HEK293 (cell line): ENCODE measurements around the gene PPP1CC.
A peak's percentile ranks its signal among the peaks of the same experiment; 100 is the strongest.

ENCODE experiments used
- CTCF ChIA-PET: fragments of 350-600 bp; formaldehyde crosslinking; extraction: SDS; loops from one replicate; lab custom pipeline; 2021; ENCODE audit warnings: antibody characterized with exemption; lab: Yijun Ruan, JAX
- POLR2A ChIA-PET: fragments of 300-600 bp; formaldehyde crosslinking; extraction: SDS; loops from one replicate; lab custom pipeline; 2020; ENCODE audit warnings: antibody characterized with exemption, inconsistent platforms; lab: Yijun Ruan, JAX
- H3K27ac ChIP-seq: fragments of 200-500 bp; sonication (Bioruptor generic); 2 replicates; pipeline ENCODE4 v1.5.1; 2014; ENCODE audit warnings: low read depth, low read length, control low read depth, inconsistent platforms; ENCODE audit errors: extremely low read depth
- H3K36me3 ChIP-seq, 2 experiments: fragments of 200-500 bp in 1 of 2; sonication (Bioruptor generic) in 1 of 2; 1 replicate in 1 of 2; 2 replicates in 1 of 2; pipeline ENCODE4 v1.5.1; 2014 to 2017; ENCODE audit warnings: inconsistent platforms in 2 of 2, low read length in 2 of 2; ENCODE audit not compliant: control insufficient read depth in 2 of 2, insufficient read depth in 1 of 2
- H3K4me1 ChIP-seq: fragments of 200-500 bp; sonication (Bioruptor generic); 2 replicates; pipeline ENCODE4 v1.5.1; 2014; ENCODE audit warnings: mild to moderate bottlenecking, low read length, inconsistent platforms; ENCODE audit not compliant: control insufficient read depth, insufficient read depth
- H3K4me3 ChIP-seq: 2 replicates; pipeline ENCODE4 v1.5.1; 2011; ENCODE audit warnings: low read depth, mild to moderate bottlenecking, control low read depth, low read length, moderate library complexity
- H3K9me3 ChIP-seq: fragments of 200-500 bp; sonication (Bioruptor generic); 2 replicates; pipeline ENCODE4 v1.5.1; 2014; ENCODE audit warnings: low read depth, low read length, inconsistent platforms; ENCODE audit not compliant: control insufficient read depth, insufficient read depth
- ATF2 ChIP-seq: fragments of 450-650 bp; formaldehyde crosslinking; IDR thresholded peaks from 2 replicates; pipeline ENCODE4 v1.5.1; 2016; ENCODE audit warnings: missing biosample characterization, missing genetic modification characterization, low read depth
- FEZF1 ChIP-seq: fragments of 450-650 bp; formaldehyde crosslinking; IDR thresholded peaks from 2 replicates; pipeline ENCODE4 v1.5.1; 2016; ENCODE audit warnings: missing biosample characterization, missing genetic modification characterization
- GLIS1 ChIP-seq: fragments of 450-650 bp; formaldehyde crosslinking; IDR thresholded peaks from 2 replicates; pipeline ENCODE4 v1.5.1; 2016; ENCODE audit warnings: missing biosample characterization, missing genetic modification characterization
- IKZF3 ChIP-seq: fragments of 450-650 bp; IDR thresholded peaks from 2 replicates; pipeline ENCODE4 v1.5.0; 2018; ENCODE audit warnings: missing biosample characterization, mild to moderate bottlenecking, missing genetic modification characterization, moderate library complexity
- INSM2 ChIP-seq: fragments of 450-650 bp; formaldehyde crosslinking; IDR thresholded peaks from 2 replicates; pipeline ENCODE4 v1.5.1; 2016; ENCODE audit warnings: missing biosample characterization, missing genetic modification characterization
- KLF16 ChIP-seq: fragments of 450-650 bp; formaldehyde crosslinking; IDR thresholded peaks from 2 replicates; pipeline ENCODE4 v1.5.1; 2017; ENCODE audit warnings: missing biosample characterization, missing genetic modification characterization
- KLF8 ChIP-seq: fragments of 450-650 bp; formaldehyde crosslinking; IDR thresholded peaks from 2 replicates; pipeline ENCODE4 v1.5.1; 2016; ENCODE audit warnings: missing biosample characterization, missing genetic modification characterization
- OSR2 ChIP-seq: fragments of 450-650 bp; formaldehyde crosslinking; IDR thresholded peaks from 2 replicates; pipeline ENCODE4 v1.5.1; 2016; ENCODE audit warnings: missing biosample characterization, missing genetic modification characterization
- PRDM1 ChIP-seq: fragments of 450-650 bp; formaldehyde crosslinking; IDR thresholded peaks from 2 replicates; pipeline ENCODE4; 2016; ENCODE audit warnings: missing biosample characterization, missing genetic modification characterization
- PRDM6 ChIP-seq: fragments of 450-650 bp; formaldehyde crosslinking; IDR thresholded peaks from 2 replicates; pipeline ENCODE4 v1.5.1; 2017; ENCODE audit warnings: missing biosample characterization, missing genetic modification characterization
- SCRT2 ChIP-seq: fragments of 450-650 bp; formaldehyde crosslinking; IDR thresholded peaks from 2 replicates; pipeline ENCODE4 v1.5.1; 2016; ENCODE audit warnings: missing biosample characterization, missing genetic modification characterization
- SP7 ChIP-seq: fragments of 450-650 bp; formaldehyde crosslinking; IDR thresholded peaks from 2 replicates; pipeline ENCODE4 v1.5.1; 2016; ENCODE audit warnings: missing biosample characterization, missing genetic modification characterization
- ZBTB1 ChIP-seq: fragments of 450-650 bp; formaldehyde crosslinking; IDR thresholded peaks from 2 replicates; pipeline ENCODE4 v1.5.1; 2016; ENCODE audit warnings: missing biosample characterization, missing genetic modification characterization
- ZEB2 ChIP-seq: fragments of 450-650 bp; formaldehyde crosslinking; IDR thresholded peaks from 2 replicates; pipeline ENCODE4 v1.5.1; 2016; ENCODE audit warnings: missing biosample characterization, missing genetic modification characterization
- ZNF2 ChIP-seq: fragments of 450-650 bp; formaldehyde crosslinking; IDR thresholded peaks from 2 replicates; pipeline ENCODE4 v1.5.1; 2016; ENCODE audit warnings: missing biosample characterization, missing genetic modification characterization
- ZNF214 ChIP-seq: fragments of 450-650 bp; formaldehyde crosslinking; IDR thresholded peaks from 2 replicates; pipeline ENCODE4 v1.5.1; 2017; ENCODE audit warnings: missing biosample characterization, mild to moderate bottlenecking, missing genetic modification characterization, borderline replicate concordance
- ZNF24 ChIP-seq: fragments of 450-650 bp; formaldehyde crosslinking; IDR thresholded peaks from 2 replicates; pipeline ENCODE4 v1.5.1; 2016; ENCODE audit warnings: missing biosample characterization, missing genetic modification characterization
- ZNF600 ChIP-seq: fragments of 450-650 bp; formaldehyde crosslinking; IDR thresholded peaks from 2 replicates; pipeline ENCODE4 v1.5.1; 2016; ENCODE audit warnings: missing biosample characterization, missing genetic modification characterization
- ZNF610 ChIP-seq: fragments of 450-650 bp; formaldehyde crosslinking; IDR thresholded peaks from 2 replicates; pipeline ENCODE4 v1.5.1; 2016; ENCODE audit warnings: missing biosample characterization, missing genetic modification characterization, borderline replicate concordance
- ZNF629 ChIP-seq: fragments of 450-650 bp; formaldehyde crosslinking; IDR thresholded peaks from 2 replicates; pipeline ENCODE4 v1.5.1; 2017; ENCODE audit warnings: missing biosample characterization, missing genetic modification characterization
- ZNF639 ChIP-seq: fragments of 450-650 bp; formaldehyde crosslinking; IDR thresholded peaks from 2 replicates; pipeline ENCODE4 v1.5.1; 2016; ENCODE audit warnings: missing biosample characterization, missing genetic modification characterization
- ZNF658 ChIP-seq: fragments of 450-650 bp; formaldehyde crosslinking; IDR thresholded peaks from 2 replicates; pipeline ENCODE4; 2016; ENCODE audit warnings: missing biosample characterization, missing genetic modification characterization
- ZNF664 ChIP-seq: fragments of 450-650 bp; formaldehyde crosslinking; IDR thresholded peaks from 2 replicates; pipeline ENCODE4 v1.5.1; 2016; ENCODE audit warnings: missing biosample characterization, missing genetic modification characterization
- ZNF707 ChIP-seq: fragments of 450-650 bp; formaldehyde crosslinking; IDR thresholded peaks from 2 replicates; pipeline ENCODE4 v1.5.1; 2016; ENCODE audit warnings: missing biosample characterization, missing genetic modification characterization
- TF ChIP-seq, protein P1 (sequence below): fragments of 450-650 bp; IDR thresholded peaks from 2 replicates; pipeline ENCODE4 v1.5.1; 2018; ENCODE audit warnings: missing biosample characterization, mild to moderate bottlenecking, missing genetic modification characterization

The PPP1CC gene

DNA sequence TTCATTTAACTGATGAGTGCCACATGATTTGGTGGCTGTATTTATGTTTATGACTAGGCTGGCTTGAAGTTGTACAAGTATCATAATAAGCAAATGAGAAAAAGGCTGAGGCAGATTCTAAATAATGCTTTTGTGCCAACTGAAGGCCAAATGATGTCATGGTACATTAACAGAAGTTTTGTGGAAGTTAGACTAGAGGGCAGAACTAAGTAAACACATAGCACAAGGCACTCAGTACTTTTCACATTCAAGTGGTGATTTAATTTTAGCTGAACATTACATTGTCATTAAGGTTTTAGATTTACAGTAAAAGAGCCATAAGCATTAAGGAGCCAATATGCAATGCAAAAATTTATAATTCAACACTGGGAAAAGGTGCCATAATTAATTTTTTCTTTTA lies 21.1 kb downstream of the PPP1CC start:
- H3K36me3 ChIP-seq: peaks cover 56 to 93% of the 10 kb centered on the region in 2 experiments
- H3K4me3 ChIP-seq: no peak overlapping the region
- no peaks in the 10 kb centered on the region for H3K9me3 ChIP-seq
- no peak overlapping the region for H3K27ac ChIP-seq
- POLR2A ChIA-PET: no interaction called here
- TF ChIP-seq ZNF707 (tag by site-specific recombination): no peak
- peak; percentile 45; the same call in 1 of the 2 replicates for TF ChIP-seq SCRT2 (tag by site-specific recombination)
- peak; percentile 98 for TF ChIP-seq PRDM6
- no peak for TF ChIP-seq ZNF214 (tag by site-specific recombination)
- peak; percentile 57 for TF ChIP-seq ZNF24
- TF ChIP-seq ZNF664 (tag by site-specific recombination): peak; percentile 75; the same call in 1 of the 2 replicates
- TF ChIP-seq GLIS1: peak; percentile 25; the same call in 1 of the 2 replicates
- TF ChIP-seq PRDM1 (tag by site-specific recombination): no peak
- peak; percentile 79 for TF ChIP-seq OSR2 (tag by site-specific recombination)
- TF ChIP-seq ZNF600: peak; percentile 39; the same call in 1 of the 2 replicates
- TF ChIP-seq ZNF639 (tag by site-specific recombination): peak; percentile 25; the same call in 1 of the 2 replicates
- TF ChIP-seq, protein P1, sequence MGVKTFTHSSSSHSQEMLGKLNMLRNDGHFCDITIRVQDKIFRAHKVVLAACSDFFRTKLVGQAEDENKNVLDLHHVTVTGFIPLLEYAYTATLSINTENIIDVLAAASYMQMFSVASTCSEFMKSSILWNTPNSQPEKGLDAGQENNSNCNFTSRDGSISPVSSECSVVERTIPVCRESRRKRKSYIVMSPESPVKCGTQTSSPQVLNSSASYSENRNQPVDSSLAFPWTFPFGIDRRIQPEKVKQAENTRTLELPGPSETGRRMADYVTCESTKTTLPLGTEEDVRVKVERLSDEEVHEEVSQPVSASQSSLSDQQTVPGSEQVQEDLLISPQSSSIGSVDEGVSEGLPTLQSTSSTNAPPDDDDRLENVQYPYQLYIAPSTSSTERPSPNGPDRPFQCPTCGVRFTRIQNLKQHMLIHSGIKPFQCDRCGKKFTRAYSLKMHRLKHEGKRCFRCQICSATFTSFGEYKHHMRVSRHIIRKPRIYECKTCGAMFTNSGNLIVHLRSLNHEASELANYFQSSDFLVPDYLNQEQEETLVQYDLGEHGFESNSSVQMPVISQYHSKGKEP: 0 out of 2 replicates have a peak, but pooled peaks have one; percentile 6
- TF ChIP-seq ZBTB1 (tag by site-specific recombination): 0 out of 2 replicates have a peak, but pooled peaks have one; percentile 15
- TF ChIP-seq SP7: peak; percentile 93
- TF ChIP-seq INSM2: peak; percentile 21; the same call in 1 of the 2 replicates
- peak; percentile 72 for TF ChIP-seq ZEB2
- 0 out of 2 replicates have a peak, but pooled peaks have one; percentile 49 for TF ChIP-seq IKZF3 (tag by site-specific recombination)
- no peak for TF ChIP-seq KLF16 (tag by site-specific recombination)
- TF ChIP-seq FEZF1 (tag by site-specific recombination): peak; percentile 74
- no peak for TF ChIP-seq ZNF658 (tag by site-specific recombination)
- peak; percentile 27; the same call in 1 of the 2 replicates for TF ChIP-seq ZNF2 (tag by site-specific recombination)
- TF ChIP-seq ZNF629 (tag by site-specific recombination): peak; percentile 71
- TF ChIP-seq ZNF610 (tag by site-specific recombination): no peak
- TF ChIP-seq KLF8 (tag by site-specific recombination): 0 out of 2 replicates have a peak, but pooled peaks have one; percentile 30
- TF ChIP-seq ATF2: peak; percentile 65
- peaks cover 3% of the 10 kb centered on the region; the same call in 1 of the 2 replicates for H3K4me1 ChIP-seq
- CTCF ChIA-PET: interaction anchor here (1.1 kb wide), 1 partner anchor 10 kb away, joined by 5 read pairs; no protein-coding TSS in a partner anchor
